Adipose tissue (tissue), 3 donors: ENCODE data around the gene SLC11A1. TPM values are rescaled to one million over a fixed set of nuclear protein-coding genes. Genes with fewer than 3 reads are reported as not detected.

ENCODE experiments used
- H3K27ac ChIP-seq: one replicate; pipeline ENCODE4 v1.5.1; 2013; ENCODE audit warnings: low read depth, low read length
- WGBS, 3 donors: extraction: QIAGEN DNeasy Blood & Tissue Kit; methylation state at CpG; one replicate each; pipeline ENCODE4 v1.1.7; 2013; 5-methylcytosine and 5-hydroxymethylcytosine counted together
- polyA plus RNA-seq, 3 donors: library from polyadenylated mRNA; stranded (reverse); fragments of 200-250 nt; gene quantifications; one replicate each; pipeline ENCODE4 v1.2.3, GENCODE V29; 2013
- donor health status: healthy with polysubstance abuse.
- donor health status: Bipolar disorder and iron deficiency.
- donor health status: healthy.

SLC11A1 gene
- polyA plus RNA-seq, 3 donors = 5.6 to 59.0 (median 7.0) TPM

GRCh38 chr2:218421027-218421426 is 39.0 kb downstream of the SLC11A1 start:
- 81 to 96% (median 93%) methylated on average over 2 of the region's 2 CpGs for WGBS, 3 donors
- no peak overlapping the region for H3K27ac ChIP-seq

GRCh38 chr2:218422403-218423086 is 40.5 kb downstream of the SLC11A1 start:
- H3K27ac ChIP-seq = no peak overlapping the region
- 82 to 88% (median 83%) methylated on average over 9 of the region's 9 CpGs for WGBS, 3 donors

GRCh38 chr2:218423584-218423983 is 41.5 kb downstream of the SLC11A1 start:
- 86 to 88% (median 87%) methylated on average over 9 of the region's 9 CpGs for WGBS, 3 donors
- H3K27ac ChIP-seq = no peak overlapping the region

DNA sequence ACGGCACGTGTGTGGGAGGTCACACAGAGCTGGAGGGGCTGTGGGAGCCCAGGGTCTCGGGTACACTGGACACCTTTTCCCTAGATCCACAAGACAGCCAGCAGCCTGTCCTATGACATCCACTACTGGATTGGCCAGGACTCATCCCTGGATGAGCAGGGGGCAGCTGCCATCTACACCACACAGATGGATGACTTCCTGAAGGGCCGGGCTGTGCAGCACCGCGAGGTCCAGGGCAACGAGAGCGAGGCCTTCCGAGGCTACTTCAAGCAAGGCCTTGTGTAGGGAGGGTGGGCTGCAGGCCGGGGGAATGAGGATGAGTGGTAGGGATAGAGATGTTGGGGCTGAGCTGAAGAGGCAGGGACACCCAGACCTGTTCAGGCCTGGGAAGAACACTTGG is 43.5 kb downstream of the SLC11A1 start:
- 79 to 86% (median 83%) methylated on average over 10 of the region's 10 CpGs for WGBS, 3 donors
- no peak overlapping the region for H3K27ac ChIP-seq

GRCh38 chr2:218427741-218428140 is 45.7 kb downstream of the SLC11A1 start:
- H3K27ac ChIP-seq = no peak overlapping the region
- WGBS, 3 donors = 67 to 72% (median 68%) methylated on average over 11 of the region's 11 CpGs

DNA sequence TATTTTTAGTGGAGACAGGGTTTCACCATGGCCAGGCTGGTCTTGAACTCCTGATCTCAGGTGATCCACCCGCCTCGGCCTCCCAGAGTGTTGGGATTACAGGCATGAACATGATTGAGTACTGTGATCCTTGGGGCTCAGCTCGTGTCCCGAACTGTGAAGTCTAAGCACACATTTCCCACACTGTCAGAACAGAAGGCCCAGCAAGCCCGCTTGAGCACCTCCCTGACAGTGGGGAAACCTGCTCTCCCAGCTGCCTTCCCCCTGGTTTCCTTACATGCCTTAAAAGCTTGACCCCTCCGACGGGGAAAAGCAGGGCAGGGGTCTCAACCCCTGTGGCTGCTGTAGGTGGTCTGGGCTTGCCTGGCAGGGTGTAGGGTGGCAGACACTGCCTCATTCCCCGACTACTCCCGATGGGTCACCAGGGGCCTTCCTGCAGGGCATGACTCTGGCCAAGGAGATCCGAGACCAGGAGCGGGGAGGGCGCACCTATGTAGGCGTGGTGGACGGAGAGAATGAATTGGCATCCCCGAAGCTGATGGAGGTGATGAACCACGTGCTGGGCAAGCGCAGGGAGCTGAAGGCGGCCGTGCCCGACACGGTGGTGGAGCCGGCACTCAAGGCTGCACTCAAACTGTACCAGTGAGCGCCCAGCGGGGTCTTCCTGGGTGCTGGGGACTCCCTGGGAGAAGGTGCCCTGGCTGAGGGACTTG is 46.9 kb downstream of the SLC11A1 start:
- no peak overlapping the region for H3K27ac ChIP-seq
- 93 to 95% (median 94%) methylated on average over 24 of the region's 24 CpGs for WGBS, 3 donors

- WGBS, 3 donors = 61 to 78% (median 72%) methylated on average over 9 of the region's 9 CpGs
- H3K27ac ChIP-seq = no peak overlapping the region
Observed at GRCh38 chr2:218429911-218430692, 48.0 kb downstream of the SLC11A1 start.

DNA sequence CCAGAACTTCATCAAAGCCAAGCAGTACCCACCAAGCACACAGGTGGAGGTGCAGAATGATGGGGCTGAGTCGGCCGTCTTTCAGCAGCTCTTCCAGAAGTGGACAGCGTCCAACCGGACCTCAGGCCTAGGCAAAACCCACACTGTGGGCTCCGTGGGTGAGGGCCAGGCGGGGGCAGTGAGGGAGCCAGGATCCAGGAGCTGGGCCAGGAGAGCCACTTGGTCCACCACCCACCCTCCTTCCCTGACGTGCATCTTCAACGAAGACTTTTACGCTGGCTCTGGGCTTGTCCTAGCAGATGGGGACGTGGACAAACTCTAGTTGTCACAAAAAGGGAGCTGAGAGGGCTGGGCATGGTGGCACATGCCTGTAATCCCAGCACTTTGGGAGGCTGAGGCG is 48.6 kb downstream of the SLC11A1 start:
- WGBS, 3 donors = 92 to 95% (median 92%) methylated on average over 11 of the region's 11 CpGs
- no peak overlapping the region for H3K27ac ChIP-seq

GRCh38 chr2:218431878-218432277 is 49.8 kb downstream of the SLC11A1 start:
- WGBS, 3 donors = 83 to 95% (median 94%) methylated on average over 10 of the region's 10 CpGs
- H3K27ac ChIP-seq = no peak overlapping the region

DNA sequence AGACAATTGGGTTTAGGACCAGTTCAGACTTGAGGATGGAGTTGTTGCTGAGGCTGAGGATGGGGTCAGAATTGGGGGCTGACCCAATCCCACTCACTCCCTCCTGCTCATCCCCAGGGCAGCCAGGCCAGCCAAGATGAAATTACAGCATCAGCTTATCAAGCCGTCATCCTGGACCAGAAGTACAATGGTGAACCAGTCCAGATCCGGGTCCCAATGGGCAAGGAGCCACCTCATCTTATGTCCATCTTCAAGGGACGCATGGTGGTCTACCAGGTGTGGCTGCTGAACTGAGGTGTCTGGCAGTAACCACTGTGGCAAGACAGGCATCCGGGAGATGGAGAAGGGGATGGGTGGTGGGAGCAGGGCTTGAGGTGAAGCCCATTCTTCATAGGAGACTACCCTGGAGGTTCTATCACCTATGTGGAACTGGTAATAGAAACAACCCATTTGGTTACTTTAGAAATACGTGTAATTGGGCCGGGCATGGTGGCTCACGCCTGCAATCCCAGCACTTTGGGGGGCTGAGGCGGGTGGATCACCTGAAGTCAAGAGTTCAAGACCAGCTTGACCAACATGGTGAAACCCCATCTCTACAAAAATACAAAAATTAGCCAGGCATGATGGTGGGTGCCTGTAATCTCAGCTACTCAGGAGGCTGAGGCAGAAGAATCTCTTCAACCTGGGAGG is 50.7 kb downstream of the SLC11A1 start:
- no peak overlapping the region for H3K27ac ChIP-seq
- 92 to 95% (median 92%) methylated on average over 8 of the region's 8 CpGs for WGBS, 3 donors

DNA sequence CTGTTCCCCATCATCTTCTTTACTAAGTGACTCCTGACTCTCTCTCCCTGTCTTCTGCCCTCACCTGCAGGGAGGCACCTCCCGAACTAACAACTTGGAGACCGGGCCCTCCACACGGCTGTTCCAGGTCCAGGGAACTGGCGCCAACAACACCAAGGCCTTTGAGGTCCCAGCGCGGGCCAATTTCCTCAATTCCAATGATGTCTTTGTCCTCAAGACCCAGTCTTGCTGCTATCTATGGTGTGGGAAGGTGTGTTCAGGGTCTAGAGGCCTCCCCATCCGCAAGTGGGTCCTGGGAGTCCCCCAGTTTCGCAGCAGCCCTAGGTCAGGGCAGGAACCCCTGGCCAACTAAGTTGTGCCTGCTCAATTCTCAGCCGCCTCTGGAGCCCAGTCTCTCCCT is 52.4 kb downstream of the SLC11A1 start:
- H3K27ac ChIP-seq = no peak overlapping the region
- 89 to 92% (median 92%) methylated on average over 9 of the region's 9 CpGs for WGBS, 3 donors

DNA sequence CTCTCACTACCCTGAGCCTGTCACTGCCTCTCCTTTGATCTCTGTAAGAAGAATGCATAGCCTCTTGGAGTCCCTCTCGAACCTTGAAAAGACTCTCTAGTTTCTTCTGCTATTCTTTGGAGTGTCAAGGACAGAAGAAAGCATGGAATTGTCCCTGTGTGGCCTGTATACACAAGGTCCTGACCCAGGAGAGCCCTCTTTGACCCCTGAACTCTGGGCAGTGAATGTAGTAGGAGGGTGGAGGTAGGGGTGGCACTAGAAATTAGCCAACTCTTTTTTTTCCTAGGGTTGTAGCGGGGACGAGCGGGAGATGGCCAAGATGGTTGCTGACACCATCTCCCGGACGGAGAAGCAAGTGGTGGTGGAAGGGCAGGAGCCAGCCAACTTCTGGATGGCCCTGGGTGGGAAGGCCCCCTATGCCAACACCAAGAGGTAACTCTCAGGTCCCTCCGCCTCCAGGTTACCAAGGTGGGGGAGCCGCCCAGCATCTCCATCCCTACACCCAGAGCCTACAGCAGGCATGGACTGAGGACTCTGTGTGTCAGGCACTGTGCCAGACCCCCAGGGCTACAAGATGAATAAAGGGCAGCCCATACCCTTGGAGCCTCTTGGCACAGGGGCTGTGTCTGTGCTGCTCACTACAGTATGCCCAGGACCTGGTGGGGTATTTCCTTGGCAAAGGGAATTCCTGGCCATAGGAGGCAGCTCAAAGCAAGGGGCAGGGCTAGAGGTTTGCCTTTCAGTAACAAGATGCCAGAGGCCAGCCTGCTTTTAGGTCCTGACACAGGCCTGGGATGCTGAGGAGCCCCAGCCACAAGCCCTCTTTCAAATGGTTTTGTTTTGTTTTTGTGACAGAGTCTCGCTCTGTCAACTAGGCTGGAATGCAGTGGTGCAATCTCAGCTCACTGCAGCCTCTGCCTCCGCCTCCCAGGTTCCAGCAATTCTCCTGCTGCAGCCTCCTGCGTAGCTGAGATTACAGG is 53.2 kb downstream of the SLC11A1 start:
- WGBS, 3 donors = 91 to 94% (median 94%) methylated on average over 11 of the region's 11 CpGs
- H3K27ac ChIP-seq = no peak overlapping the region

- 84 to 91% (median 84%) methylated on average over 5 of the region's 5 CpGs for WGBS, 3 donors
- H3K27ac ChIP-seq = no peak overlapping the region
Observed at GRCh38 chr2:218436992-218437391, 54.9 kb downstream of the SLC11A1 start.

- 92 to 100% (median 92%) methylated on average over 1 of the region's 1 CpG for WGBS, 3 donors
- no peak overlapping the region for H3K27ac ChIP-seq
Observed at GRCh38 chr2:218437969-218438368, 55.9 kb downstream of the SLC11A1 start.

DNA sequence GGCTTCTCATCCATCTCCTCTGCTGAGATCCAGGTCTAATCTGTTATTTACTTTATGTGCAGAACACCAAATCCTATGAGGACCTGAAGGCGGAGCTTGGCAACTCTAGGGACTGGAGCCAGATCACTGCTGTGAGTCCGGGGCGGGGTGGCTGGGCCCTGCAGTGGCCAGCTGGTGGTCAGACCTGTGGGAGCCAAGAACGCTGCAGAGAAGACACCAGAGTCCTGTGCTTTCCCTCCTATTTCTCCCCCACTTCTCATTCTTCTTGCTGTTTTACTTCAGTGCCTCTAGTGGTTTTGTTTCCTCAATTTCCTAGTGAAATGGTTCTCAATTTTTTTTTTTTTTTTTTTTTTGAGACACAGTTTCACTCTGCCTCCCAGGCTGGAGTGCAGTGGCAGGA is 56.5 kb downstream of the SLC11A1 start:
- WGBS, 3 donors = 68 to 86% (median 72%) methylated on average over 4 of the region's 4 CpGs
- H3K27ac ChIP-seq = no peak overlapping the region

DNA sequence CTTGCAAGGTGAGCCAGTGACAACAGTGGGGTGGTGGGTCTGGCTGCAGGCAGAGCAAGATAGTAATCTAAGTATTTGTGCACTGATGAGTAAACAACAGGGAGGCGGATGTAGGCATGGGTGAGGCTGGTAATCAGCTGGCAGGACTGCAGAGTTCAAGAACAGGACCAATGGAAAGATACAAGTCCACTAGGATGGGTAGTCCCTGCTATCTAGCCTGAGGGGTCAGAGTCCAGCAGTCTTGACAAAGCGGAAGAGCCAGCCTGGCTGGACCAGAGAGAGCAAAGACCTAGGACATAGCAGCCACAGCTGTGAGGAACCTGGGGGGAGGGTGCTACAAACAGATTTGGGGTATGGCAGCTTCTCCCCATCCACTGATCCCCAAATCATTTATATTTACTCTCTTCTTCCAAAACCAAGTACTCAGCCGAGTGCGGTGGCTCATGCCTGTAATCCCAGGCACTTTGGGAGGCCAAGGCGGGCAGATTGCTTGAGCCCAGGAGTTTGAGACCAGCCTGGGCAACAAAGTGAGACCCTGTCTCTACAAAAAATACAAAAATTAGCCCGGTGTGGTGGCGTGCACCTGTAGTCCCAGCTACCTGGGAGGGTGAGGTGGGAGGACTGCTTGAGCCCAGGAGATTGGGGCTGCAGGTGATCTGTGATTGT is 62.8 kb downstream of the SLC11A1 start:
- no peak overlapping the region for H3K27ac ChIP-seq
- WGBS, 3 donors = 96 to 98% (median 98%) methylated on average over 7 of the region's 7 CpGs

DNA sequence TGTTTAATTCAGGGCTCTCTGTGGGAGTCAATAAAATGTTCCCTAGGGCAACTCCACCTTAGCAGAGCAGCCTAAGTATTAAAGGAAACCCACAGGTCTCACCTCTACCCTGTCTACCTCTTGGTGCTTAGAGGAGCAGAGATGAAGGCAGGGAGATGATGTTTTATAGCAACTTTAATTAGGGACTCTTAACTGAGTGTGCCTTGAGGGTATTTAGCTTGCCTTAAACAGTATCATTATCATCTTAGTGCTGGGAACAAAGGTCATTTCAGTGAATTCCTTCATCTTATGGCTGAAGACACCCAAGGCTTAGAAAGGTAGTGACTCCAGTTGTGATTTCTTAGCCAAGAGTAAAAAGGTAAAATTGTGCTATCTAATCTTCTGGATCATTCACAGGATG is 63.5 kb downstream of the SLC11A1 start:
- no peak overlapping the region for H3K27ac ChIP-seq
